Effector memory CD4-positive, alpha-beta T cell (primary cell): ENCODE measurements around the gene SATB1.

Source experiments
- DNase-seq, 3 donors: peaks; one replicate each; pipeline ENCODE4 v3.0.0-alpha.2; 2020
- H3K27ac ChIP-seq: 2 replicates; pipeline ENCODE4 v1.7.0; 2013; ENCODE audit warnings: mild to moderate bottlenecking, low read length, moderate library complexity; ENCODE audit not compliant: insufficient read depth, poor library complexity, severe bottlenecking
- H3K27me3 ChIP-seq: replicated peaks from 2 replicates; pipeline ENCODE4 v1.7.0; 2013; ENCODE audit warnings: mild to moderate bottlenecking, low read length; ENCODE audit not compliant: insufficient read depth, control insufficient read depth, poor library complexity, severe bottlenecking
- H3K36me3 ChIP-seq: 2 replicates; pipeline ENCODE4 v1.7.0; 2013; ENCODE audit warnings: mild to moderate bottlenecking, low read length, moderate library complexity; ENCODE audit not compliant: control insufficient read depth, insufficient read depth
- H3K4me1 ChIP-seq: 2 replicates; pipeline ENCODE4 v1.7.0; 2013; ENCODE audit warnings: low read length, mild to moderate bottlenecking; ENCODE audit not compliant: control insufficient read depth, insufficient read depth, poor library complexity, severe bottlenecking
- H3K4me3 ChIP-seq: 2 replicates; pipeline ENCODE4 v1.7.0; 2013; ENCODE audit warnings: low read length, low read depth, mild to moderate bottlenecking; ENCODE audit not compliant: insufficient read depth, poor library complexity, severe bottlenecking
- H3K9me3 ChIP-seq: 2 replicates; pipeline ENCODE4 v1.7.0; 2013; ENCODE audit warnings: mild to moderate bottlenecking, low read length, moderate library complexity; ENCODE audit not compliant: control insufficient read depth

Gene SATB1

GRCh38 chr3:18432752-18433151 is 7.6 kb upstream of the SATB1 start:
- Histone ChIP-seq H3K36me3 (no peaks in the 10 kb centered on the region), H3K27me3 (no peaks in the 10 kb centered on the region), H3K4me1 (peaks cover 11% of the 10 kb centered on the region), H3K27ac (no peak overlapping the region), H3K4me3 (no peak overlapping the region), H3K9me3 (no peaks in the 10 kb centered on the region)
- DNase-seq, result no peak

DNA sequence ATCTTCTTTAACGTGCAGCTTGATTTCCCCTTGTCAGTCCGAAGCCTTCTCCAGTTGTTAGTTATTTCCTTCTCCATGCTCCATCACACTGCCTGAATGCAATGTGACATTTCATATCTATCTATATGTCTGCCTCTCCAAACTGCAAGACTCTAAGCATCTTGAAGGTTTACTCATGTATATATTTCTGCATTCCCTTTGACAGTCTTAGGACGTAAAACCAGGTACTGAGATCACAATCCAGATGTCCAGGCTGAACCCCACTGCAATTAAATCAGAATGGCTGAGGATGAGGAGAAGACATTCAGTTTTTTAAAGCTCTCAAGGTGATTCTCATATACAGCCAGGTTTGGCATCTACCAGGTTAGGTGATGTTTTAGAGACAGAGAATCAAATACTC is 6.1 kb upstream of the SATB1 start:
- no peak for DNase-seq
- H3K36me3 ChIP-seq, result no peaks in the 10 kb centered on the region
- peaks cover 12% of the 10 kb centered on the region for H3K4me1 ChIP-seq
- H3K27me3 ChIP-seq, result no peaks in the 10 kb centered on the region
- peak overlapping the region; percentile 51 for H3K27ac ChIP-seq
- H3K9me3 ChIP-seq, result no peaks in the 10 kb centered on the region
- peak overlapping the region; percentile 30 for H3K4me3 ChIP-seq

DNA sequence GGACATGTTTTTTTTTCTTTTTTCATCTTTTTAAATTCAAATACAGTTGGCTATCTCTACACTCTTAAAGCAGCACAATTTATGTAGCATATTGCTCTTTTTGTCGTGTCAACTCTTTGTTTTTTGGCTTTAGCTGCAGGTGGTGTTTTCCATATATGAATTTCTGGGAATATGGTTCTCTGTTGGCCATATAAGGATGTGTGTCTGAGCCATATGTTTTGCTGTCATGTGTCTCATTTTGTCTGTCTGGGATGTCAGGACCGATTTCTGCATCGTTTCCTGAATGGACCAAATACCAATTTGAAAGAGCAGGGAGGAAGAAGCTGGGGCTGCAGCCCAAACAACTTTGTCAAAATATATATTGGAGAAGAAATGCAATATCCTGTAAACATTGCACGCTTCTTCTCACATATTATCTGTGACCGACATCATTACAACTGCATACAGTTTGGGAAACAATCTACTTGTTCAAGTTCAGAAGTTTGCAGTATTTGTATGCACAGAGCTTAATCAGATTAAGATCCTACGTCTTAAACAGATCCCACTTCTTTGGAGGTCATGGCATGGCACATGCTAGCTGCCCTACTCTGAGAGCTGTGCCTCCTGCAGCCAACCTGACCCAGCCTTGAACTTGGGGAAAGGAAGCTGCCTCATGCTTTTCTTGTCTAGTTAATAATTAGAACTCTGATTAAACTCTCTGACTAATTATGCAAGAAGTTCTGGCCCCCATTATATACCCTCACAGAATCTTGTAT is 4.0 kb upstream of the SATB1 start:
- no peak for DNase-seq
- Histone ChIP-seq H3K27me3 (no peaks in the 10 kb centered on the region), H3K36me3 (no peaks in the 10 kb centered on the region), H3K27ac (no peak overlapping the region), H3K9me3 (no peaks in the 10 kb centered on the region), H3K4me3 (no peak overlapping the region), H3K4me1 (peaks cover 11% of the 10 kb centered on the region)

GRCh38 chr3:18428036-18428435 is 2.9 kb upstream of the SATB1 start:
- DNase-seq, result no peak
- no peaks in the 10 kb centered on the region for H3K9me3 ChIP-seq
- no peak overlapping the region for H3K4me3 ChIP-seq
- peaks cover 8% of the 10 kb centered on the region for H3K4me1 ChIP-seq
- no peak overlapping the region for H3K27ac ChIP-seq
- H3K36me3 ChIP-seq, result no peaks in the 10 kb centered on the region
- no peaks in the 10 kb centered on the region for H3K27me3 ChIP-seq

- DNase-seq, result no peak
- Histone ChIP-seq H3K27me3 (no peaks in the 10 kb centered on the region), H3K4me1 (peaks cover 9% of the 10 kb centered on the region), H3K4me3 (no peak overlapping the region), H3K9me3 (no peaks in the 10 kb centered on the region), H3K27ac (peak overlapping the region; percentile 38), H3K36me3 (no peaks in the 10 kb centered on the region)
Observed at GRCh38 chr3:18426597-18427193, 1.6 kb upstream of the SATB1 start.

GRCh38 chr3:18425641-18426257 is 610 bp upstream of the SATB1 start:
- Histone ChIP-seq H3K36me3 (no peaks in the 10 kb centered on the region), H3K9me3 (no peaks in the 10 kb centered on the region), H3K27me3 (no peaks in the 10 kb centered on the region), H3K27ac (peak overlapping the region; percentile 86), H3K4me3 (peak overlapping the region; percentile 79), H3K4me1 (peaks cover 16% of the 10 kb centered on the region)
- peak; percentile 63 to 73 (median 69) for DNase-seq

DNA sequence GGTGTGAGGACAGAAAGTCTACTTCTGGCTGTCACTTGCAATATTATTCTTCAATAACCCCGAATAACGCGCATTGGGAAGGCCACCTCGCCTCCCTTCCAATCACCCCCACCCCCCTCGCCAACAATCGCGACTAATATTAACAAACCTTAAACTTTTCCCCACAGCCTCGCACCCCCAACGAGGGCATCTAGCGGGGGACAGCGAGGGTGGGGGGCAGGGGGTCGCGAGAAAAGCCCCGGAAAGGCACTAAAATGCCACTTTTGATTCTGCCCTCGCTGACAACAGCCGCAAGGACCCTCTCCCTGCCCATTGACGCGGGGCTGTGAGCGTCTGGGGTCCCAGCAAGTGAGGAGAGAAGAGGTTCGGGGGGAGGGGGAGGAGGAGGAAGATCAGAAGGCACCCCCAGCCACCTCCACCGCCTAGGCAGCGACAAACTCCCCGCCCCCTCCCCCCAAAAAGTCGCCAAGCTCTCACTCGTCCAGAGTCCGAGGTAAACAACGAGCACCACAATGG is 868 bp downstream of the SATB1 start:
- DNase-seq, result no peak
- peaks cover 13% of the 10 kb centered on the region for H3K4me1 ChIP-seq
- H3K27ac ChIP-seq, result peak overlapping the region; percentile 86
- H3K9me3 ChIP-seq, result no peaks in the 10 kb centered on the region
- peaks cover 2% of the 10 kb centered on the region for H3K36me3 ChIP-seq
- H3K27me3 ChIP-seq, result no peaks in the 10 kb centered on the region
- H3K4me3 ChIP-seq, result peak overlapping the region; percentile 79

DNA sequence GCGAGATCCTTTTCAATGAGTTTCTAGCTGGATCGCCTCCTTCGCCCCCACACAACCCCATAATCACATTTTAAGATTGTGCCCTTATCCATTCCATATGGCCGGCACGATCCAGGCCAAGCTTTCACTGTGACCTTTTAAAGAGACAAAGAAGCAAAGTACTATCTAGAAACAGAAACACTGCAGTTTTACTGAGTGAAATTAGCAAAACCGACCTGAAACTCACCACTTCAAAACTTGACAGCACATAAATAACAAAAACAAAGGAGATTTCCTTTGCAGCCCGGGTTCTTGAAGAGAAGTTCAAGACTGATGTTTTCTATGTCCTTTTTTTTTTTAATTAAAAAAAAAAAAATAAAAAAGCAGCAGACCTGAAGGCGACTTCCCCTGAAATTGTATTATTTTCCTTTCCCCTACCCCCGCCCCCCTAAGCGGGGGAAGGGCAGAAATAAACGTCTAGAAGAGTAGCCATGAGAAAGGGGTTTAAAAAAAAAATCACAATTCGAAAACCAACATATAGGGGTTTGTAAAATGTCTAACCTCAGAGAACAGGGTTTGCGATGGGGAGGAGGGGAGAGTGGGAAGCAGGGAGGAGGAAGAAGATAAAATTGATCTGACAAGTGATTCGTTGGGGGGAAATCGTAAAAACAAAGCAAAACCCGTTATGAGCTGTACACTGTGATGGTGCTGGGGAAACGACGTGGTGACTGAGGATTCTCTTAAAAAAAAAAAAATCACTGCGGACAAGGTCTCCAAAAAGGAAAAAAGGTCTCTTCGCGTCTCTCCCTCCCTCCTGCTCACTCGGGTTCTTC is 1.5 kb downstream of the SATB1 start:
- Histone ChIP-seq H3K4me3 (peak overlapping the region; percentile 79), H3K27me3 (no peaks in the 10 kb centered on the region), H3K9me3 (no peaks in the 10 kb centered on the region), H3K4me1 (peaks cover 13% of the 10 kb centered on the region), H3K36me3 (peaks cover 4% of the 10 kb centered on the region), H3K27ac (peak overlapping the region; percentile 86)
- peak in 1 of 3 donors; percentile 3 for DNase-seq

DNA sequence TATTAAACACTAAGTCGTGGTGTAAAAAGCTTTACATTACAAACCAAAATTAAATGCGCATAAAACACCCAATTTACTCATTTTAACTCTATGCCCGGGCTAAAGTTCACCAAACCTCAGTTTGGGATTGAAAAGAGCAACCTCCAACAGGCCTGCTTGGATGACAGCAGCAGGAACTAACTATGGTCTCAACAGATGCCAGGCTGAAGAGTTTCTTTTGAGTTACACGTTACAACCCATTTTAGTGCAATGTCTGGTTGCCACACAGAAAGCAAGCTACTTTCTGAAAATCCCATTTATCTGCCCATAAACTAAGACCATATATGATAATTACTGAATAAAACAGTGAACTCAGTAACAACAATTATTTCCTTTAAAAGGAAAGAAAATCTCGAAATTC is 2.2 kb downstream of the SATB1 start:
- Histone ChIP-seq H3K27me3 (no peaks in the 10 kb centered on the region), H3K27ac (peak overlapping the region; percentile 86), H3K4me1 (peaks cover 13% of the 10 kb centered on the region), H3K4me3 (peak overlapping the region; percentile 79), H3K36me3 (peaks cover 4% of the 10 kb centered on the region), H3K9me3 (no peaks in the 10 kb centered on the region)
- no peak for DNase-seq
